HL-60 (cell line): ENCODE data around the gene FCAMR.
A peak's percentile ranks its signal among the peaks of the same experiment; 100 is the strongest.

Source experiments
- DNase-seq, 2 experiments: peaks; one replicate each; pipeline ENCODE4 v3.0.0-alpha.2; 2010 to 2020; ENCODE audit warnings: low read depth in 1 of 2, low spot score in 1 of 2
- H3K27ac ChIP-seq: fragments of 250-450 bp; sonication (Bioruptor Pico); replicated peaks from 2 replicates; pipeline ENCODE4 v1.5.1; 2020; ENCODE audit warnings: mild to moderate bottlenecking, moderate library complexity
- H3K27me3 ChIP-seq: fragments of 250-450 bp; sonication (Bioruptor Pico); 2 replicates; pipeline ENCODE4 v1.5.1; 2021; ENCODE audit warnings: mild to moderate bottlenecking, moderate library complexity; ENCODE audit not compliant: insufficient read depth, poor library complexity, severe bottlenecking
- H3K4me3 ChIP-seq: replicated peaks from 2 replicates; pipeline ENCODE4 v1.5.1; 2011; ENCODE audit warnings: mild to moderate bottlenecking, control low read depth, low read length; ENCODE audit not compliant: insufficient read depth
- CTCF ChIP-seq: IDR thresholded peaks from one replicate; pipeline ENCODE4 v1.5.1; 2011; ENCODE audit warnings: low read length, control low read depth, inconsistent platforms; ENCODE audit not compliant: insufficient read depth
- GABPA ChIP-seq: IDR thresholded peaks from 2 replicates; pipeline ENCODE4 v1.6.1; 2012; ENCODE audit warnings: low read depth
- POLR2AphosphoS5 ChIP-seq: IDR thresholded peaks from 2 replicates; pipeline ENCODE4 v1.6.1; 2012; ENCODE audit warnings: low read depth
- REST ChIP-seq: IDR thresholded peaks from 2 replicates; pipeline ENCODE4 v1.6.1; 2012; ENCODE audit warnings: low read depth; ENCODE audit not compliant: insufficient replicate concordance
- SPI1 ChIP-seq: IDR thresholded peaks from 2 replicates; pipeline ENCODE4 v1.6.1; 2012; ENCODE audit warnings: low read depth, mild to moderate bottlenecking, borderline replicate concordance

Gene FCAMR

GRCh38 chr1:206963119-206963712 is 7.0 kb downstream of the FCAMR start:
- no peak overlapping the region for H3K27ac ChIP-seq
- DNase-seq: no peak

GRCh38 chr1:206962272-206962671 is 8.0 kb downstream of the FCAMR start:
- Histone ChIP-seq H3K27ac (no peak overlapping the region), H3K27me3 (no peaks in the 10 kb centered on the region), H3K4me3 (no peak overlapping the region)
- peak; percentile 43 to 52 for DNase-seq
- TF ChIP-seq SPI1 (peak; percentile 96), POLR2AphosphoS5 (no peak)

More at GRCh38 chr1:206963119-206963712, 7.0 kb downstream of the FCAMR start:
- Histone ChIP-seq H3K4me3 (no peak overlapping the region), H3K27me3 (no peaks in the 10 kb centered on the region)
- TF ChIP-seq REST (no peak), GABPA (no peak), CTCF (no peak), POLR2AphosphoS5 (no peak), SPI1 (no peak)

- no peak for TF ChIP-seq REST
- no peak for TF ChIP-seq CTCF
- TF ChIP-seq POLR2AphosphoS5: no peak
- no peak for TF ChIP-seq SPI1
- no peak for TF ChIP-seq GABPA
Observed at GRCh38 chr1:206961668-206962067, 8.6 kb downstream of the FCAMR start.

GRCh38 chr1:206960676-206961386 is 9.4 kb downstream of the FCAMR start:
- Histone ChIP-seq H3K27ac (no peak overlapping the region), H3K4me3 (no peak overlapping the region), H3K27me3 (no peaks in the 10 kb centered on the region)
- no peak for TF ChIP-seq CTCF
- TF ChIP-seq GABPA: no peak
- no peak for TF ChIP-seq POLR2AphosphoS5
- no peak for TF ChIP-seq REST
- TF ChIP-seq SPI1: no peak
- no peak for DNase-seq

More at GRCh38 chr1:206961668-206962067, 8.6 kb downstream of the FCAMR start:
- Histone ChIP-seq H3K4me3 (no peak overlapping the region), H3K27me3 (no peaks in the 10 kb centered on the region), H3K27ac (no peak overlapping the region)
- no peak for DNase-seq
